A375 (cell line): ENCODE data around the gene IFT81. TPM values are rescaled to one million over a fixed set of nuclear protein-coding genes. Genes with fewer than 3 reads are reported as not detected.

Source experiments
- total RNA-seq: library from RNA; depleted of rRNA; stranded (reverse); fragments of >200 nt; shearing (Covaris generic); gene quantifications from 2 replicates; pipeline ENCODE4 v1.2.3, GENCODE V29; 2014; rRNA removed

Gene IFT81
- total RNA-seq: 16.1 and 16.2 TPM in 2 replicates

GRCh38 chr12:110124269-110124995 is at the start of gene IFT81:
IFT81 (plus strand) TSS chr12:110124357; CDS start chr12:110127381, 3,024 bp downstream.

Other genes starting within 250 kb of the IFT81 start
- gene GLTP, start 243.8 kb upstream of the IFT81 start, total RNA-seq: 23.6 and 24.0 TPM in 2 replicates
- 36.2 and 48.9 TPM in 2 replicates for gene TCHP, start 224.1 kb upstream of the IFT81 start, total RNA-seq
- 26.8 and 35.4 TPM in 2 replicates for gene GIT2, start 128.0 kb upstream of the IFT81 start, total RNA-seq
- 35.9 and 39.2 TPM in 2 replicates for gene ANKRD13A, start 124.9 kb upstream of the IFT81 start, total RNA-seq
- 7.5 and 8.9 TPM in 2 replicates for gene C12orf76, start 75.8 kb upstream of the IFT81 start, total RNA-seq
- gene ATP2A2, start 156.9 kb downstream of the IFT81 start, total RNA-seq: 101 and 122 TPM in 2 replicates